ENCODE results near the gene C1QL2.

Gene C1QL2

DNA sequence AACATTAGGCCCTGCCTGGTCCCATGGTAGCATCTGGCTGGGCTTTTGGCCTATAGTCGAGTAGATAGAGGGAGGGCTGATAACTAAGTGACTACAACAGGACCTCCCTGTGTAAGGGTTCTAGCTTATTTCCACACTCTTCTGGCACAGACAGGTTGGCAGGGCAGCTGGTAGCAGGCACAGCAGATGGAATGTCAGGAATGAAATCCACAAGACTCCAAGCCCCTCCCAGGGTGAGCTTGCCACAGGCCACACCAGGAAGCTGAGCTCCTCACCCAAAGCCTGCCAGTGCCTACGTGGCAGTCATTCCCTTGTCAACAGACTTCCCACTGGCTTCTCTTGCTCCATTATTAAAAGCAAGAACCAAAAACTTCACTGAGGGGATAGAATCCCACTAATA is 20.7 kb upstream of the C1QL2 start:
- no peak for DNase-seq (ENCODE audit: low read depth)

DNA sequence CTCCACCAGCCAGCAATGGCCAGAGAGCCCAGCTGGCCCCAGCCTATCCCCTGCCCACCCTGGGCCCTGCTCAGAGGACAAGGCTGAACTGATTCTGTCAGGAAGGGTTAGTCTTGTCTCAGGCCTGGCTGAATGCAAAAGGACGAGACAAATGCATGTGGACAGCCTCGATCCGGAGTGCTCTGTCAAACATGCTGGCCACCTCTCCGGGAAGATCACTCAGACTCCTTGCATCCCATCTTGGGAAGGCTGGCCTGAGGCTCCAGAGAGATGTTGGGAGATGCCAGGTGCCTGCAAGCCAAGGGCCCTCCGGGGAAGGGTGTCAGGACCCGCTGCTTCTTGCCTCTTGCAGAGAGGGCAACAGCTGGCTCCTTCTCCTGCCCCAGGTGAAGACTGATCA is 20.2 kb upstream of the C1QL2 start:
- DNase-seq (ENCODE audit: low read depth): no peak

DNA sequence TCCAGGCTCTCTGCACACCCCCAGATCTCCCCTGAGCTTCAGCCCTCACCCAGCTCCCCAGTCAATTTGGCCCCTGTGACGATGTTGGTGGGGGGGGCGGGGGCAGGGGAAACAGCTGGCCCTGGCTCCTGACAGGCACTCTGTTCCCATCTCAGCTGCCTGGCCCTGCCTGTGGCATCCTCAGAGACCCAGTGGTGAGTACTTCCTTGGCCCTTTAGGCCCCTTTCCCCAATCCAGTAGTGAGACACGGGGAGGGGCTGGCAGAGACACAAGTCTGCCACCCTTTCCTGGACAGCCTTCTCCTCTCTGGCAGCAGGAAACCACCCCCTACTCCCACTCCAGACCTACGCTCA is 19.3 kb upstream of the C1QL2 start:
- no peak for DNase-seq (ENCODE audit: low read depth)

DNA sequence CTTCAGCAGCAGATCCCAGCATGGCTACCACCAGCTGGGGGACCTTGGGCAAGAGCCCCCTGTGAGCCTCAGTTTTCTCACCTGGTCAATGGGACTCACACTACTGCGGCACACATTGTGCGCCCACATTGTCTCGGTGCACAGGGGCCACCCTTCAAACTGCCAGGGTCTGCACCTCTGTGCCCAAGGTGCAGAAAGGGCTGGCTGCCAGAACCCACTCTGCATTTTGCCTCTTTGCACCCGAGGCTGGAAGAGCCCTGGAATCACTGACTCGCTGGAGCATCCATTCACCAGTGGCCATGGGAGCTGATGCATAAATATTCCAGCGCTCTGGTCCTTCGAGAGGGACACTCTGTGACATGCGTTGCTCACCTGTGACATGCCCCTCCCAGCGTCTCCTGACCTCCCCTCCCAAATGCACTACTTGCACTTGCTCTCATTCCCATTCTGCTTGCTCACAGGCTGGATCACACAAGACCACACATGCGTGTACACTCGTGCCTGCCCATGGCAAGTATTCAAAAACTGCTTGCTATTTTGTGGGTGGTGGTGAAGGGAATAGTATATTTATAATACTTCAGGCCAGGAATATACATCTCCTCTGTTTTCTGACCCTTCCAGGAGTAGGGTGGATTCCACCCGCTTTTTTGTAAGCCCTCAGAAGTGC is 18.8 kb upstream of the C1QL2 start:
- DNase-seq (ENCODE audit: low read depth): no peak

DNA sequence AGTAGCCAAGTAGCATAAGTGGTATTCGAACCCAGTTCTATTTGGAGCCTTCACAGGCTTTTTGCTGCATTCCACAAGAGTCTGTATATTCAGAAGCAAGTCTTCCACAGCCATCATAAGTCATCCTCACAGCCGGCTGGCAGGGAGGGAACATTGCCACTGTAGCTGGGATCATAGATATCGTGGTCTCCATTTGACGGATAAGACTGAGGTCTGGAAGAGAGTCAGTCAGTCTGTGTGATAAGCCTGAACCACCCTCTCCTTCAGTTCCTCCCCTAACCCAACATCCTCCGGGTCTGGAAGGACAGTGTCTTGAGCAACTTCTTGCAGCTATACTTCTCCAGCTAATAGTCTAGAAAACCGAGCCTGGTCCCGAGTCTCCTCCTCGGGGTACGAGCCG is 17.0 kb upstream of the C1QL2 start:
- no peak for DNase-seq (ENCODE audit: low read depth)

DNA sequence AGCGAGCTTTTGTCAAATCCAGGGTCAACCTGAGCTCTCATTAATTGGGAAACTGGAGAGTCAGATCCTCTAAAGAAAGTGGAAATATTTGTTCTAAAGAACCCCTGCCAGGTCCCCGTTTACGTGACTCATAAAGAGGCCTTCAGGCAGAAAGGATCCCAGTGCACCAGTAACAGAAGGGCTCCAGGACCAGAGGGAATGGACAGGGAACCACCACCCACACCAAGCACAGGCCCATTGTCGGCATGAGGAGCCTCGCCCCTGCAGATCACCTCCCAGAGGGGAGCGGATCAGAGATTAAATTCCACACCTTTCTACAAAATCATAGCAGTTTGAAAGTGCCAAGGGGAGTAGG is 16.4 kb upstream of the C1QL2 start:
- DNase-seq (ENCODE audit: low read depth): no peak

DNA sequence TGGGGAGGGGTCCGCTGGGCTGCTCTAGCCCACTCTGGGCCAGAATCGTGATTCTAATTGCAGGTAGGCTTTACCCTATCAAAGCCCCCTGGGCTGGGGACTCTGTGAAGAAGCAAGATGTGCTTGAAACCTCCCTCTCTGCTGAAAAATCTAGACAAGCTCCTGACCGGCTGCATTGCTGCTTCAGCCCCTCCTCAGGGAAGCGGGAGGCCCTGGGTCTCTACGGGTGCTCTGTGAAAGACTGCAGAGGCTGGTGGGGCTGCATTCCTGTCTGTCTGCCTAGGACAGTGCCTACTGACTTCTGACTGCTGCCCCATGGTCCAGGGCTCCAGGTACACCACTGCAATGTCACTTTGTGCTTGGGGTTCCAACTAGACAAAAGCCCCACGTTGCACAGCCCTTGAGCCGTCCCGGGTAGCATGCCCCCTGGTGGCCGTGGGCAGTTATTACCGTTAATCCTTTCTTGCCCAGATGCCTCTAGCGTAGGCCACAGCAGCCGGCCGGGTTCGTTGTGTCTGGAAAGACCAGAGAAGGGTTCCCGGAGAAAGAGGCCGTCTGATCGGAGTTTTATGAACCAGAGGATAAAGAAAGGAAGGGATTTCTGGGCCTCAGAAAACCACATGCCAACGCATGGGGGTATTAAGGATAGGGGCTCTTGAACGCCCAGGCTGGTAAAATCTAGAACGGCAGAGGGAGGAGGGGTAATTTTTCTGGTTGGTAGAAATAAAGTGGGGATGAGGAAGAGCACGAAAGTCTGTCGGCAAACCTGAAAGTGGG is 15.9 kb upstream of the C1QL2 start:
- peak; percentile 30 for DNase-seq (ENCODE audit: low read depth)

DNA sequence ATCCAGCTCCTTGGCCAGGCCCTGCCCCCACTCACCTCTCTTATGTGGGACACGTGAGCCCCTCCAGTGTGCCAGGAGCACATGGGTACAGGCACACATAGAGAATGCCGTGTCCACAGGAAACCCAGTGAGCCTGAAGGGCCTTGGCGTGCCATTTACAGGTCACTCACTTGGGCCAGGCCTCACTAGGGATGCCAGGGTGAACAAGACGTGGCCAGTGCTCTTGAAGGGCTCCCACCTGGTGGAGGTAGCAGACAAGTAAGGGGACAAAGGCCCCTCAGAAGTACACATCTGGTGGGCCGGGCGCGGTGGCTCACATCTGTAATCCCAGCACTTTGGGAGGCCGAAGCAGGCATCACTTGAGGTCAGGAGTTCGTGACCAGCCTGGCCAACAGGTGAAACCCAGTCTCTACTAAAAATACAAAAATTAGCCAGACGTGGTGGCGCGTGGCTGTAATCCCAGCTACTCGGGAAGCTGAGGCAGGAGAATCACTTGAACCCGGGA is 15.1 kb upstream of the C1QL2 start:
- DNase-seq (ENCODE audit: low read depth): no peak

DNA sequence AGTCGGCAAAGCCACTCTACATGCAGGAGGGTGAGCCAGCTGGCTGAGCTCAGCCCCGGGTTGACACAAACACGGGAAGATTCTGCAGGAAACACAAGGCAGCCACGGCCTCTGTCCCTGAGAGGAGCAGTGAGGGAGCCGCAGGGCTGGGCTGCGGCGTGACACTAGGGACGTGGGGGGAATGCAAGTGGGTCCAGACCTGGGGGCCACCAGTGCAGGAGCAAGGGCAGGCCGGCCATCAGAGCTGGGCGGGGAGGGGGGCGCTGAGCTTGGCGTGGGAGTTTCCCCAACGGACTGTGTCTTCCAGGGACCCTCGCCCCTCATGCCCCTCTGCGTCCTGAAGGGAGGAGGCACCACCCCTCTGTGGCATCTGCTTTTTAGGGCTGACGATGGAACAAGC is 12.0 kb upstream of the C1QL2 start:
- DNase-seq (ENCODE audit: low read depth): no peak

DNA sequence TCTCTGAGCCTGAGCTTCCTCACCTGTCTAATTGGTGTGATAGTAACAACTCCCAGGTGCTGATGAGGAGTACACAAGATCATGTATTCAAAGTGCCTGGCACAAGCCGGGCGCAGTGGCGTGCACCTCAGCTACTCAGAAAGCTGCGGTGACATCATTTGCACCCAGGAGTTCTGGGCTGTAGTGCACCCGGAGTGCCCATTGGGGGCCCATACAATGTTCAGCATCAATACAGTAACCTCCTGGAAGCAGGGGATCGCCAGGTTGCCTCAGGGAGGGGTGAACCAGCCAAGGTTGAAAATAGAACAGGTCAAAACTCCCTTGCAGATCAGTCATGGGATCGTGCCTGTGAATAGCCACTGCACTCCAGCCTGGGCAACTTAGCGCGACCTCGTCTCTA is 11.2 kb upstream of the C1QL2 start:
- no peak for DNase-seq (ENCODE audit: low read depth)

DNA sequence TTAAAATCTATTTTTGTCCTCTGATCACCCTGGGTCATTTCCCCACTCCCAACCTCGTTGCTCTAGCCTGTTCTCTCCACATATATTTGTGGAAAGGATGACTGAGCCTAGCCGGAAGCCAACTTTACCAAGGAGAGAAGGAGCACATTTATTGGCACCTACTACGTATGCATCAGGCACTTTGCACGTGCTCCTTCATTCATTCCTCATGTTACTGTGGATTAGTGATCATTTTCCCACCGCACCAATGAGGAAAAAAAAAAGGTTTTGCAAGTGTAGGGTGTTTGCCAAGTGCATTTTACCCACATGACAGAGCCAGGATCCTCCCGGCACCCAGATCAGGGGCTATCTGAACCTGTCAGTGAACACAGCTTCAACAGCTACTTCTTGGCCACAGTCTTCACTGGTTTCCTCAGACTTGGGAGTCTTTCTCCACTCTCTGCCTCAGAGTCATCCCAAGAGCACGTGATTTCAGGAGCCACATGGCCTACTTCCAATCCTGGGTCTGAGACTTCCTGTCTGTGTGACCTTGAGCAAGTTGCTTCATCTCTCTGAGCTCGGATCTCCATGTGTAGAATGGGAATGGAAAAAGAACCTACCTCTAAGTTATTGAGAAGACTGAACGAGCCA is 1.9 kb upstream of the C1QL2 start:
- no peak for DNase-seq (ENCODE audit: low read depth)

DNA sequence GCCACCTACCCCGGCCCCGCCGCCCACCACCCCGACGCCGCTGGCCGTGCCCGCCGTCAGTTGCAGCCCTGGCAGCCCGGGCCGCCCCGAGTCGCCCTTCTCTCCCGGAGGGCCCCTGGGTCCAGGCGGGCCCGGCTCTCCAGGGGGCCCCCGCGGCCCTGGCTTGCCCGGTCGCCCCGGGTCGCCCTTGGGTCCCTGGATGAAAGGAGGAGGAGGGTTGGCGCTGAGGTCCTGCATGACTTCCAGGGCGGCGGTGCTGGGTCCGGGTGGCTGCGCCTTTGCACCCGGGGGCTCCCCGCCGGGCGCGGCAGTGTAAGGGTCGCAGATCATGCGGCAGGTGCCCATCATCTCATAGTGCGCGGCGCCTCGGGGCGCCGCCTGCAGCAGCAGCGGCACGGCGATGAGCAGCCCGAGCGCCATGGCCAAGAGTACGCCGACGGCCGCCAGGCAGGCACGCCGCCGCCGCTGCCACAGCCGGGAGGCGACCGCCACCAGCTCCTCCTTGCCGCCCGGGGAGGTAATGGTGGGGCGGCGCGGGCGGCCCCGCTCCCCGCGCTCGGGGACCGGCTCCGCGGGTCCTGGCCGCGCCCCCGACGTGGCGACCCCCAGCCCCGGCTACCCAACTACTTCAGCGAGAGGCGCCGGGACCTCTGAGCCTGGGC is 570 bp downstream of the C1QL2 start:
- DNase-seq (ENCODE audit: low read depth): no peak

DNA sequence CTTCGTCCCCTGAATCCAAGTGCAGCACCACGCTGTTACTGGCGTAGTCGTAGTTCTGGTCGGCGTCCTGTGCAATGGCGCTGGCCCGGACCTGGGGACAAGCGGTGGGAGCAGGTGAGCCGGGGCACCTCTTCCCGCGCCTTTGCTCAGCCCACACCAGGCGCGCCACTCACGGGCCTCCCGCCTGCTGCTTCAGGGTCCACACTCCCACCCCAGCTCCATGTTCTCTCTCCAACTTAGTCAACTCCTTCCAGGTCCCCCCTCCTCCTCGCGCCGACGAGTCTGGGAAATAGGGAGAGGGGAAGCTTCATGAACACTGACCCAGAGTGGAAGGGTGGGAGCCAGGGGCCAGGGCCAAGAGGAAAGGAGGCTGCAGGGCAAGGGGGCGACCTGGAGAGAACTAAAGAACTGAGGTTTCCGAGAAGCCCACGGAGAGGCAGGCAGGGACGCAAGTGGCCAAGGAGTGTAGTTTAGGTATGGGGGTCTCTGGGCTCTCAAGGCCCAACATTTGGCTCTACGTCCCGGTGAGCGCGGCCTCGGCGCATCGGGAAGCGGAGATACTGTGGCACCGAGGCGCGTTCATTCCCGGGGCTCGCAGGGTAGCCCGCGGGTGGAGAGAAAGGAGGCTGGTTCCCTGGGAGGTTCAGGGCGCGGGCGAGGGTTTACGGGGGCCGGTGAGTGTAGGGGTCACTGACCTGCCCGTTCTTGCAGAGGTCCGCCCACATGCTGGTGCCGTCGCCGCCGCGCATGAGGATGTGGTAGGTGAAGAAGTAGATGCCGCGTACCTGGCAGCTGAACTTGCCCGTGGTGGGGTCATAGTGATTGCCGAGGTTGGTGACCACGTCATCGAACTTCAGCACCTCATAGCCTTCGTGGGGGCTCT is 1.4 kb downstream of the C1QL2 start:
- no peak for DNase-seq (ENCODE audit: low read depth)

DNA sequence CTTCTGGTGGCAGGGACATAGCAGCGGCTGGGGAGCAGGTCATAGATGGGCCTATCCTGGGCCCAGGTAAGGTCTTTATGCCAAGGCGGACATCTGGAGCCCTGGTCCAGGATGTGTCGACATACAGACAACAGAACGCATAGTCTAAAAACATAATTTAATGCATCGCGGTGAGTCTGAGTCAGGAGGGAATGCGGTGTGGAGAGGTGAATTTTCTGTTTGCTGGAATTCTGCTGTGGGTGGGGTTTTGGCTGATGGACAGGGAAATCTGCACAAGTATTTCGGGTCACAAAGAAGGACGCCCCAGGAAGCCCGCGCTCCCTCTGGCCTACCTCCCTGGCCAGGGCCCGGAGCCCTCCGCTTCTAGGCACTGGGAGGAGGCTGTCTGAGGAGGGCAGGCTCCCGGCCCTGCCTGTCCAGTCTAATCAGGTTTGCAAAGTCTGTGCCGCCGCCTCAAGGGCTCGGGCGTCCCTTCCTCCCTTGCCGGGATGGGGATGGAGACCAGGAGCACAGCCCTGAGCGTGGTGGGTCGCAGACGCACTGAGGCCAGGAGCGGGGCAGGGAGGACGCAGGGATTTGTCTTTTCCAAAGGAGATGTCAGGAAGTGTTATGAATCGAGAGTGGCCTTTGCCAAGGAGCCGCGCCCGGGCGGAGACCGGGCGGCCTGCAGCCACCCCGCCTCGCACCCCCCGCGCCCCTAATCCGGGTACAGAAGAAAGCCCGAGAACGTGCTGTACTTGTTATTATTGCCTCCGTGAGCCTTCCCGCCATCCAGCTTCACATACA is 2.3 kb downstream of the C1QL2 start:
- DNase-seq (ENCODE audit: low read depth): no peak

DNA sequence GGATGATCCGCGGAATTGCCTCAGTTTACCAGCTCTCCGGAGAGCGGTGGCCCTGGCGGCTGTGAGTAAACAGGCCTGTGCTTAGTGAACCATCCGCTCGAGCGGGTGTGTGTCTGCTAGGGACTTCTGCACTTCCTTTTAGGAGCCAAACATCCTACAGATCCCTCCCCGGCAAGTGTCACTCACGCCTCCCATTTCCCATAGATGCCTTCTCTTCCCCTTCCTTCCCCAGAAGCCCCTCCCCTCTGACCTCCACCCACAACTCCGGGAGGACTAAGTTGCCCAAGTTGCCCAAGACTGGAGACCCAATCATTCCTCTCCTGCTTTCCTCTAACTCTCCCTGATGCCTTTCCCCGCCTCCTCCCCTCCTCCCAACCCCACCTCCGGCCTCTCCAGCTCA is 2.9 kb downstream of the C1QL2 start:
- DNase-seq (ENCODE audit: low read depth): no peak

DNA sequence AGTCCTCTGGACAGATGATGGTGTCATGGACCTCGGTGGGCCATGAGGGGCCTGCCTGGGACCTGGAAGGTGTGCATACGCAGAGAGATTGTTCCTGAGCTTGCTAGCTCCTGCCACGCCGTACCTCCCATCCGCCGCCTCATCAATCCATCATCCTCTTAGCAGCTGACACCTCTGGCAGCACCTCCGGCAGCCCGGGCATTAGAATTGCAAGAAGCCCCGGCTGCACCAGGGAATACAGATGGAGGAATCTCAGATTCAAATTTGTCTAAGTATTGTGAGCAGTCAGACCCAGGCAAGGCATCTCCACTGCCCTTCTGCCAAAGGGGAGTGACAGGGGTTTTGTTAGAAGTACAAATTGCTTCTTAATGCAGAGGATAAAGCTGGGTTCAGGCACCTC is 4.5 kb downstream of the C1QL2 start:
- DNase-seq (ENCODE audit: low read depth): no peak

DNA sequence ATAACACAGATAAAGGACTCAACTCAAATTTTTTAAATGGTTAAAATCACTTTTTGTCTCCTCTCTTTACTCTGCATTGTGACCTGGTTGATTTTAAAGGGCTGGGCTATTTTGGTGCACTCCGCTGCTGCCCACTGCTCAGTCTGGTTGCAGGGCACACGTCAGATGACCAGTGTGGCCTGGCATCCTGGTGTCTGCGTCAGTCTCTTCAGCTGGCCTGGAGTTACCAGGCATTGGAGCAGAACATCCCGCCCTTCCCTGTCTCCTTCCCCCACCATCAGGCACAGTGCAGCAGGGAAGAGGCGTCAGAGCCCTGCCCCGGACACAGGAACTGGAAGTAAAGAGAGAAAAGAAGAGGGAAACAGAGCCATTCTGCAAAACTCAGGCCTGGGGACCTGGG is 8.9 kb downstream of the C1QL2 start:
- DNase-seq (ENCODE audit: low read depth): no peak

DNA sequence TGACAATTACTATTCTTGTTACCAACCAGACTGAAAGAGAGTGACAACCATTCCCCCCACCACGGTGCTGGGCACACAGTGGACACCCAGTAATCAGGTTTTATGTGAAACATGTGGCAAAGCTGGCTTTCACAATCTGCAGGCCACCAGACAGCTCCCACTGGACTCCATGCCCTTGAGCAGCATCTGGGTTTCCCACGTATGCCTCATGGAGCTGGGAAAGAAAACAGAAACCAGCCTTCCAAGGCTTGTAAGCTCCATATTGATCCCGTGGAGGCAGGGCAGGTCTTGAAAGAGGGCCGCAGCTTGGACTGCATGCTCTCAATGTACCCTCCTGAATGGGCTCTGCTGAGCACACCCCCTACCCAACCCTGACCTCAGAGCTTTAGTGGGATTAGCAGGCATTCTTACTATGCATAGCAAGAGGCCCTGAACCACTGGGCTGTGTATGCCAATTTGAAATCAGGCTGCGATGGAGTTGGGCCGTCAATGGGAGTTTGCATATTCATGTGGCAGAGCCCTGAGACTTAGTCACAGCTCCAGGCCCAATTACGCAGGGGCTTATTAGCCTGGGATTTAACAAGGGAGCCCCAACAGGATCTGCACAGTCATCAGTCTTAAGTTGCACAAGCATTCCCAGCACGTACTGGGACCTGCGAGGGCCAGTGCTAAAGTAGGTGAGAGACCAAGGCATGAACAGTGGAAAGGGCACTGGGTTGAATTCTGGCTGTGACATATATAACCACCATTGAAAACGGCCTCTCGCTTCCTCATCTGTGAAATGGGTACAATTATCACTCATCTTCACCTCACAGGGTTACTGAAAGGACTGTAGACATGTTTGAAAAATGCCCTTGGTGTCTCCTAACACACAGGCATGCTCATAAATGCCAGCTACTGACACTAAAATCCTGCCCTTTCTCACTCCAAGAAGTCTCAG is 10.5 kb downstream of the C1QL2 start:
- DNase-seq (ENCODE audit: low read depth): no peak

DNA sequence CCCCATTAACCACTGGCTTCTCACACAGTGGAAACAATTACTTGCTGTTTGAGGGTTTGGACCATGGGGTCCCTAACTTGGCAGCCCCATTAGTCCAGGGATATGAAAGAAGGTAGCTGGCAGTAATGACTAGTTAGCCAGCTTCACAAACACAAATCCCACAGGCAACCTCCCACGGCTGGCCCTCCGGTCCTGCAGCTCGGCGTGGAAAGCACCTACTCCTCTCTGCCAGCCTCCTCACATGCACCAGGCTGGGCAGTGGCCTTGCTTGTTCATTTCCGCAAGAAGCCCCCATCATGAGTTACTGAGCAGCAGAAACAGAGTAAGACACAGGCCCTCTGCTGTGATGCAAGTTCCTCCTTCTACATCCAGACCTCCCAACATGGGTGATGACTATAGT is 13.7 kb downstream of the C1QL2 start:
- DNase-seq (ENCODE audit: low read depth): no peak

DNA sequence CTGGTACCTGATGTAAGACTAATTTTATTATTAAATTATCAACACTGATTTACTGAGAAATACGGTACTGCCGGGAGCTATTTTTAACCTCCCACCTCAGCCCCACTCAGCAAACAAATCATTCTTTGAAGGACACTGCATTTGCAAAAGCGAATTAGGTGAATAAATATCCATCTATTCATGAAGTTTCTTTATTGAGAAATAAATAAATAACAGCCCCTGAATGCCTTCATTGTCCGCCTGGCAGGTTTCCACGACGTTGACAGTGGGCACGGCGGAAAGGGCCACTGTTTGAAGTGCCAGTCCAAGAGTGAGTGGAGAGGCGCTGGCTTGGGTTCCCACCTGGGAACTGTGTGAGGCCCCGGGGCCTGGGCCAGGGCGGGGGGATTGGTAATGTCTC is 15.7 kb downstream of the C1QL2 start:
- no peak for DNase-seq (ENCODE audit: low read depth)
